Activated T-cell treated with anti-CD3 and anti-CD28 coated beads, Interleukin-2, amount 50 U/mL, for 48 hours (primary cell): Measurements from ENCODE around the gene SSH3.

ENCODE experiments used
- DNase-seq, 2 experiments: peaks; one replicate each; pipeline ENCODE4 v3.0.0-alpha.2; 2020

Gene SSH3

GRCh38 chr11:67280341-67280787, 23.0 kb upstream of the SSH3 start:
- DNase-seq, result no peak

GRCh38 chr11:67280788-67281551, 22.4 kb upstream of the SSH3 start:
- no peak for DNase-seq

DNA sequence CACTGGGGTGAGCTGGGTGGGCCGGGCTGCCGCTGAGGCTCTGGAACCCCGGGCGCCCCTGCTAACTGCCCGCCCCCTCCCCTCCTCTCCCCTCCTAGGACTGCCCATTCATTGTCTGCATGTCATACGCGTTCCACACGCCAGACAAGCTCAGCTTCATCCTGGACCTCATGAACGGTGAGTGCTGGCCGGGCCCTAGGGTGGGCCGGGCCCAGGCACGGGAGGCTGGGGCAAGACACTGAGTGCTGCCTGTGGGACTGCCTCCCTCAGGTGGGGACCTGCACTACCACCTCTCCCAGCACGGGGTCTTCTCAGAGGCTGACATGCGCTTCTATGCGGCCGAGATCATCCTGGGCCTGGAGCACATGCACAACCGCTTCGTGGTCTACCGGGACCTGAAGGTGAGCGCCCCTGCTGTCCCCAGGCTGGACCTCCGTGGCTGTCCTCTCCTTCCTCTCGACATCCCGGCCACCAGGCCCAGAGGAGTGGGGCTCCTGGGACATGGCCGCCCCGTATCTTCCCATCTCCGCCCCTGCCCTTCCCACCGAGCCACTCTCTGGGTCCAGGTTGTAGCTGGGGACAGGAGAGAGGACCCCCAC, 21.7 kb upstream of the SSH3 start:
- no peak for DNase-seq

DNA sequence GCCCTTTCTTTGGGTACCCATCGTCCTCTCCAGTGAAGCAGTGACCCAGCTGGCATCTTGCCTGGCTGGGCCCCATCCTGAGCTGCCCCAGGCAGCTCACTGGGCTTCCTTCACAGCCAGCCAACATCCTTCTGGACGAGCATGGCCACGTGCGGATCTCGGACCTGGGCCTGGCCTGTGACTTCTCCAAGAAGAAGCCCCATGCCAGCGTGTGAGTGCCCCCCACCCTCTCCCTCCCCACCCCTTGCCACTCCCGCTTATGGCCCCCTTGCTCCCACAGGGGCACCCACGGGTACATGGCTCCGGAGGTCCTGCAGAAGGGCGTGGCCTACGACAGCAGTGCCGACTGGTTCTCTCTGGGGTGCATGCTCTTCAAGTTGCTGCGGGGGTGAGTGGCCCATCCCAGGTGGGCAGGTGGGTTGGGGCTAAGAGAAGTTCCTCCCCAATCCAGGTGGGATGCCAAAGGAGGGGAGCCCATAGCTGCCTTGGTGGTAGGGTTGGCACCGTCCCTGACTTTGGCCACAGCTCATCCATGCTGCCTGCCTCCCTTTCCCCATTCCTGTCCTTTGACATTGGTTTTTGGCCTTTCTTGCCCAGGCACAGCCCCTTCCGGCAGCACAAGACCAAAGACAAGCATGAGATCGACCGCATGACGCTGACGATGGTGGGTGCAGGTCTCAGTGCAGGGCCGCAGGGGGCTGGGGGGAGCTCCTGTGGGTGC, 21.0 kb upstream of the SSH3 start:
- DNase-seq, result no peak

DNA sequence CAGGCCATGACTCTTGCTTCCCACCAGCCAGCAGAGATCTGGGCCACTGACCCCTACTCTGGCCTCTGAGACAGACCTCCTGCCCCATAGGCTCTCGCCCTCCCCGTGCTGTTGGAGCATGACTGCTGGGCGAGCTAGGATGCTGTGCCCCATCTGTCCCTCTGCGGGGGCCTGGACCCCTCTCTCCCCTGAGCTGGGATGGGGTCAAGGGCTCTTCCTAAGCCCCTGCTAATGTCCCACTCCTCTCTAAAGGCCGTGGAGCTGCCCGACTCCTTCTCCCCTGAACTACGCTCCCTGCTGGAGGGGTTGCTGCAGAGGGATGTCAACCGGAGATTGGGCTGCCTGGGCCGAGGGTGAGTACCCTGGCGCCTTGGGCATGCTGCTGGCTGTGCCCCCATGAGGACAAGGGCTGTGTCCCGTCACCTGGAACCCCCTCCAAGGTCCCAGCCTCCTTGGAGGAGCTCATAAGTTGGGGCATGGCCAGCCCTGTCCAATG, 20.4 kb upstream of the SSH3 start:
- DNase-seq, result no peak

- no peak for DNase-seq
These were observed 19.8 kb upstream of the SSH3 start for GRCh38 chr11:67283481-67283963.

DNA sequence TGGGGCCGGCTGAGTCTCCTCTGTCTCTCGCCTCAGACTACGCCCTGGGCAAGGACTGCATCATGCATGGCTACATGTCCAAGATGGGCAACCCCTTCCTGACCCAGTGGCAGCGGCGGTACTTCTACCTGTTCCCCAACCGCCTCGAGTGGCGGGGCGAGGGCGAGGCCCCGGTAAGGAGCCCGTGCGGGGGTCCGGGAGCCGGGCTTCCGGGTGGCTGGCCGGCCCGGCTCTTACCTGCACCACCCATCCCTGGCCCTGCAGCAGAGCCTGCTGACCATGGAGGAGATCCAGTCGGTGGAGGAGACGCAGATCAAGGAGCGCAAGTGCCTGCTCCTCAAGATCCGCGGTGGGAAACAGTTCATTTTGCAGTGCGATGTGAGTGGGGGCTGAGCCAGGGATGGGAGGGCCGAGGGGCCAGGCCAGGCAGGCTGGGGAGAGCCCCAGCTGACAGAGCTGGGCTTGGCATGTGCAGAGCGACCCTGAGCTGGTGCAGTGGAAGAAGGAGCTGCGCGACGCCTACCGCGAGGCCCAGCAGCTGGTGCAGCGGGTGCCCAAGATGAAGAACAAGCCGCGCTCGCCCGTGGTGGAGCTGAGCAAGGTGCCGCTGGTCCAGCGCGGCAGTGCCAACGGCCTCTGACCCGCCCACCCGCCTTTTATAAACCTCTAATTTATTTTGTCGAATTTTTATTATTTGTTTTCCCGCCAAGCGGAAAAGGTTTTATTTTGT, 18.4 kb upstream of the SSH3 start:
- no peak for DNase-seq

- peak in 1 of 2 experiments; percentile 44 for DNase-seq
These were observed 17.5 kb upstream of the SSH3 start for GRCh38 chr11:67285541-67286498.

- peak in 1 of 2 experiments; percentile 43 for DNase-seq
These were observed 16.6 kb upstream of the SSH3 start for GRCh38 chr11:67286621-67287333.

GRCh38 chr11:67287355-67288197, 15.8 kb upstream of the SSH3 start:
- DNase-seq, result peak; percentile 60 to 67

GRCh38 chr11:67288198-67288451, 15.2 kb upstream of the SSH3 start:
- DNase-seq, result no peak

- DNase-seq, result peak; percentile 93 to 94
These were observed 14.7 kb upstream of the SSH3 start for GRCh38 chr11:67288452-67289225.

DNA sequence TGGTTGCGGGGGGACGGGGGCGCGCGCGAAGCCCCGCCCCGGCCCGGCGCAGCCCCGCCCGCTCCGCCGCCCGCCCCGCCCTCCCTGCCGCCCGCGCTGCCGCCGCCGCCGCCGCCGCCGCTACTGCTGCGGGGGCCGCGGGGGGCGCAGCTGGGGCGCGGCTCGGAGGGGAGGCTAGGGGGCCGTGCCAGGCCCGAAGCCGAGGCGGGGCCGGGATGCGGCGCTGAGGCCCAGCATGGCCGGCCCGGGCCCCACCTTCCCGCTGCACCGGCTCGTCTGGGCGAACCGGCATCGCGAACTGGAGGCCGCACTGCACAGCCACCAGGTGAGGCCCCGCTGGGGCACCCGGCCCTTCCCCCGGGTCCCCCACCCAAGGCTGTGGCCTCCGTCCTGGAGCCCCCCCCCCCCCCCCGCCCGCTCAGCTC, 14.1 kb upstream of the SSH3 start, which contains the start of gene ANKRD13D:
Gene ANKRD13D (plus strand): TSS at position 78 of the 425 bp plus-strand sequence. CDS start 158 bp downstream, at position 236.
- DNase-seq, result no peak

DNA sequence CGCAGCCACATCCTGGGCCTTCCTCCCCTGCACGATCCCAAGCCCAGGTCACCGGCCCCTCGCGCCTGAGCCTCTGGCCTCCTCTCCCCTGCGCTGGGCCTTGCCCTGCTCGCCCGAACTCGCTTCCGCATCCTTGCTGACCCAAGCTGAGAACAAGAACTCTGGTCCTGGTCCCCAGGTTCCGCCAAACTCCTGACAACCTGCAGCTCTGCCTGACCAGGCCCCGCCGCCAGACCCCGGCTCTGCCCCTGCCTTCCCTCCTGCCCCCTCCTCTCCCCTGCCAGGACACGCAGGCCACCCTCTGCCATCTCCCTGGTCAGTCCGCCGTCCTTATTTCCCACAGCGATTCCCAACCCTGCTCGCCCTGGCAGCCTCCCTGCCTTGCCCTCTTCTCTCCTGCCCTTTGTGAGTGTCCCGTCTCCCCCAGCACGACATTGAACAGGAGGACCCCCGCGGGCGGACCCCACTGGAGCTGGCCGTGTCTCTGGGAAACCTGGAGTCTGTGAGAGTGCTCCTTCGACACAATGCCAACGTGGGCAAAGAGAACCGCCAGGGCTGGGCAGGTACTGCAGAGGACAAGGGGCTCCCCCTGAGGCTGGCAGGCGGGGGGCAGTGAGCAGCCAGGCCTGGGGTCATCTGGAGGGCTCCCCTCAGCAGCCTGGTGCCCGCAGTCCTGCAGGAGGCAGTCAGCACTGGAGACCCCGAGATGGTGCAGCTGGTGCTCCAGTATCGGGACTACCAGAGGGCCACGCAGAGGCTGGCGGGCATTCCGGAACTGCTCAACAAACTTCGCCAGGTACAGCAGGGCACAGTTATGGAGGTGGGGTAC, 13.5 kb upstream of the SSH3 start:
- no peak for DNase-seq

DNA sequence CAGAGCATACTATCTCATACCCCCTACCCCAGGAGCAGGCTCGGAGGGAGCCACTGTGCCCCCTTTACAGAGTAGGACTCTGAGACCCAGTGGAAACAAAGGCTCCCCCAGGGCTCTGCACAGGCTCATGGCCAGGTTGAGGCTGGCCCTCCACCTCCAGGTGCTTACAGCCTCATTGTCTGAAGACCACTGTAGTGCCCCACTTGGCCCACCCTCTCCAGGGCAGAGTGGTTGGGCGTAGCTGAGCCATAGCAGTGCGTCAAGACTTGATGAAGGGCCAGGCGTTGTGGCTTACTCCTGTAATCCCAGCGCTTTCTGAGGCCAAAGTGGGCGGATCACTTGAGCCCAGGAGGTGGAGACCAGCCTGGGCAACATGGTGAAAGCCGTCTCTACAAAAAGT, 12.5 kb upstream of the SSH3 start:
- DNase-seq, result no peak

DNA sequence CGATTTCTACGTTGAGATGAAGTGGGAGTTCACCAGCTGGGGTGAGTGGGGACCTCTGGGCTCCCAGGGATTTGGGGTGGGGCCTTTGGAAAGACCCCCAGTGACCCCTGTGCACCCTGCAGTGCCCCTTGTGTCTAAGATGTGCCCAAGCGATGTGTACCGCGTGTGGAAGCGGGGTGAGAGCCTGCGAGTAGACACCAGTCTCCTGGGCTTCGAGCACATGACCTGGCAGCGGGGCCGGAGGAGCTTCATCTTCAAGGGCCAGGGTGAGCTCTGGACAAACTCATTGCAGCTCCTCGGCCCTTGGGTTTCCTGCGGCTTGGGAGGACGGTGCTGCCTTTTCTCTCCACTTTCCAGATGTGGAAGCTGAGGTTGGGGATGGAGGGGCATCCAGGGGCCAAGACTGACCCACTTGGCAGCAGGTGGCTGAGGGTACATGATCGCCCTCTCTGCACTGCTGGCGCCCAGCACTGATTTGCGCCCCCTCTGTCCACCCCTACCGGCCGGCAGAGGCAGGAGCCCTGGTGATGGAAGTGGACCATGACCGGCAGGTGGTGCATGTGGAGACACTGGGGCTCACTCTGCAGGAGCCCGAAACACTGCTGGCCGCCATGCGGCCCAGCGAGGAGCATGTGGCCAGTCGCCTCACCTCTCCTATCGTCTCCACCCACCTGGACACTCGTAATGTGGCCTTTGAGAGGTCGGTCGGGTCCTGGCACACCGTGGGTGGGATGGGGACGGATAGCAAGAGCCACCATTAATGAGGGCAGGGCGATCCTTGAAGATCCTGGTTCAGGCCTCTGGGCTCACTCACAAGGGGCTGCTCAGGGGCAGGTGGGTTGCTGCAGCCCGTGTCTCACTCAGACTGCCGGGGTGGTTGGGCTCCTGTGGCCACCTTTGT, 11.6 kb upstream of the SSH3 start:
- no peak for DNase-seq

GRCh38 chr11:67292671-67293070, 10.7 kb upstream of the SSH3 start:
- no peak for DNase-seq
